ENCODE data around the gene CFAP73. TPM values are rescaled to one million over a fixed set of nuclear protein-coding genes. Genes with fewer than 3 reads are reported as not detected.
"Not testable (repeated sequence)": the region's sequence is repeated elsewhere in the genome, so short reads cannot be mapped to it uniquely, and the experiment has no call there.

CFAP73 gene
- total and polyA plus RNA-seq, 5 experiments from 2014 or later, result 0.39 TPM; not detected in 4

DNA sequence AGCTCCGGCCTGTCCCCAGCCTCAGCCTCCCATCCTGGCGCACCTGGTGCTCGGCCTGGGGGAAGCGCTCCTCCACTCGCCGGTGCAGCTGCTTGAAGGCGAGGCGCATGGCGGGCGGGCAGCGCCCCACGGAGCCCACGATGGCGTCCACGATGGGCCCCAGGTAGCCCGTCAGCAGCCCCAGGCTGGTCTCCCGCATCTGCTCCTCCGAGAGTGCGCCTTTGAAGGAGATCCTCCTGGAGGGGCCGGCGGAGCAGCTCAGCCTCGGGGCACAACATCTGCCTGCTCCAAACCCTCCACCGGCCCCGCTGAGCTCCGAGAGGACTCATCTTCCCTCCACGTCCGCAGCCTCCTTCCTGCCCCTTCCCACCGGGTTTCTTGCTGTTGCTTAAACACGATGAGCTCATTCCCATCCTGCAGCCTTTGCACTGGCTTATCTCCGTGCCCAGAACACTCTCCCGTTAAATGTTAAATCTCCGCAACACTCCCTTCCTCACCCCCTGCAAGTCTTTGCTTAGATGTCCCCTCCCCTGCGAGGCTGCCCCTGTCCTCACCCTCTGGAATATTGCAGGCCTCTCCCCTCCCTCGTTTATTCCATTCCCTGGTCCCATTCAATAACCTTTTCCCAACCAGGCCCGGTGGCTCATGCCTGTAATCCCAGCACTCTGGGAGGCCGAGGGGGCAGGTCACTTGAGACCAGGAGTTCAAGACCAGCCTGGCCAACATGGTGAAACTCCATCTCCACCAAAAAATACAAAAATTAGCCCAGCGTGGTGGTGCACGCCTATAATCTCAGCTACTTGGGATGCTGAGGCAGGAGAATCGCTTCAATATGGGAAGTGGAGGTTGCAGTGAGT lies 37.3 kb upstream of the CFAP73 start:
- POLR2A ChIA-PET, result no interaction called here
- ATAC-seq, result no peak

DNA sequence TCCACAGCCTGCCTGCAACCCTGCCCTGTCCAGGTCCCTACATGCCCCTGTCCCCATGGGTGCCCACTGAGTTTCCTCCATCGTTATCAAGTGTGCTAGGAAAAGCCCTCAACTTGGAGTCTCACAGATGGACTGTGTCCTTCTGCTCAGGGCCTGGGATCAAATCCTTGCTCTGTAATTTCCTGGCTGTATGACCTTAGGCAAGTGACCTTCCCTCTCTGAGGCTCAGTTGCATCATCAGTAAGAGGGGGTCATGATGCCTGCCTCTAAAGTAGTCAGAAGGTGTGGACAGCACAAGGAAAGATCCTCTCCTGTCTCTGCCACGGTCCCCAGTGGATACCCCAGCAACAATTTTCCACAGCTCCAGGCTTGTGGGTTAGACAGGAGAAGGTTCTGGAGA lies 36.1 kb upstream of the CFAP73 start:
- H3K27ac Mint-ChIP-seq, result no peak overlapping the region
- peaks cover 0 to 6% (median 0%) of the 10 kb centered on the region in 5 donors for H3K27me3 Mint-ChIP-seq
- POLR2A ChIA-PET, result no interaction called here
- no peaks in the 10 kb centered on the region for H3K36me3 Mint-ChIP-seq
- H3K9me3 Mint-ChIP-seq, result no peaks in the 10 kb centered on the region
- H3K4me3 Mint-ChIP-seq, result no peak overlapping the region
- ATAC-seq (no peak), DNase-seq (no peak)
- peaks cover 9 to 20% (median 13%) of the 10 kb centered on the region in 4 donors for H3K4me1 Mint-ChIP-seq

More for the DNA sequence above, 37.3 kb upstream of the CFAP73 start:
- DNase-seq, result no peak
- no peaks in the 10 kb centered on the region for H3K36me3 Mint-ChIP-seq
- H3K4me3 Mint-ChIP-seq, result no peak overlapping the region
- no peaks in the 10 kb centered on the region for H3K9me3 Mint-ChIP-seq
- H3K27me3 Mint-ChIP-seq, result peaks cover 0 to 6% (median 0%) of the 10 kb centered on the region in 5 donors
- no peak overlapping the region for H3K27ac Mint-ChIP-seq
- H3K4me1 Mint-ChIP-seq, result peaks cover 9 to 20% (median 13%) of the 10 kb centered on the region in 4 donors

DNA sequence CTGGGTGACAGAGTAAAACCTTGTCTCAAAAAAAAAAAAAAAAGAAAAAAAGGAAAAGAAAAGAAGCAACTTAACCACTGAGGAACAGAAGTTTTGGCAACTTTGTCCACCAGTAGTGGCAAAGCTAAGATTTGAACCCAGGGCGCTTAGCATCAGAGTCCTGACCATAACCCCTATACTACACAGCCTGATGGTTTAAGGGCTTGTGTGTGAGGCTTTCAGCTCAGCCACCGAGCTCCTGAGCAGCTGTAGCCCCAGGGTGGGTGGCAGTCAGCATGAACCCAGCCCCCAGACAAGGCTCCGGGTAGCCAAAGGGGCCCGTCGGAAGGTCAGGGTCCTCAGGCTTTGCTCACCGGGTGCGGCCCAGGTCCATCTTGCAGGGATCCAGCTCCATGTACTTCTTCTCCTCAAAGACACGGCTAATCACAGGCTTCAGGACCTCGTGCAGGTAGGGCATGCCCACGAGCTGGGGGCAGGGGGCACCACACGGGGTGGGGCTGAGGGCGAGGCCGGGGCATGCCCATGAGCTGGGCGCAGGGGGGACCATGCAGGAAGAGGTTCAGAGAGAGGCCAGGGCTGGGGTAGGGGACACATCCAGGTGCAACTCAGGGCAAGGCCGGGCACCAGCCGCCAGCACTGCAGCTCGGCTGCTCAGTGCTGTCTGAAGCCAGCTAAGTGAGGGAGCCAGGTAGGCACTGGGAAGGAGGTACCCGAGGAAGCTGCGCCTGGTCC lies 34.9 kb upstream of the CFAP73 start:
- POLR2A ChIA-PET, result no interaction called here
- Mint-ChIP-seq H3K27ac (peak overlapping the region in 1 of 10 donors; percentile 27), H3K4me1 (peaks cover 7 to 15% (median 11%) of the 10 kb centered on the region in 4 donors), H3K9me3 (no peaks in the 10 kb centered on the region), H3K27me3 (peaks cover 0 to 6% (median 0%) of the 10 kb centered on the region in 5 donors), H3K36me3 (no peaks in the 10 kb centered on the region), H3K4me3 (no peak overlapping the region)
- DNase-seq, result no peak
- no peak for ATAC-seq

DNA sequence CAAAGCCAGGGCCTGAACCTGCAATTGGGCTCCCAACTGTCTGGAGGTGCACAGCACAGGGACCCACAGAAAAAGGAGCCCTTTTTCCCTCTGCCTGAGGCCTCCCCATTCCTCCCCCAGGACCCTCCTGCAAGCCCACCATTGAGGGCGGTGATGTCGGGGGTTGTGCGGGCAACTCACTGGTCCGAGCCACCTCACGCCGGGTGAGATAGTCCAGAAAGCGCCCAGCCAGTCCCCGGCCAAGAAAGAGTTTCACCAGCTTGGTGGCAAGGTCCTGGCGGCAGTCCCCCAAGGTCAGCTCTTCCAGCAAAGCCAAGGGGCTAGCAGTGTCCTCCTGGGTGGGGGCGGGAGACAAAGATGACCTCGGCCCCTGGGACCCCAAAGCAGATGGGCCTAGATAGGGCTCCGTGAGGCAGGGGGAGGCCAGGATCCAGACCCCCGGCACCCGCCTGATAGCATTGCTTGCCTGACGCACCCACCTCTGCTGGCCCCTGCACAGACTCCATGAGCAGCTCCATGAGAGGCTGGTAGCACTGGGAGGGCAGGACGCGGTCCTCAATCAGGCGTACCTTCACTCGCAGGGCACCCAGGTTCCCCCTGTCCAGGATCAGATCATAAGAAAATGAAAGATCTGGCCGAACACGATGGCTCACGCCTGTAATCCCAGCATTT lies 33.9 kb upstream of the CFAP73 start:
- Mint-ChIP-seq H3K27me3 (peaks cover 0 to 6% (median 0%) of the 10 kb centered on the region in 5 donors), H3K36me3 (no peaks in the 10 kb centered on the region), H3K4me3 (no peak overlapping the region), H3K27ac (no peak overlapping the region), H3K4me1 (peaks cover 1 to 6% (median 4%) of the 10 kb centered on the region in 4 donors), H3K9me3 (no peaks in the 10 kb centered on the region)
- no peak for DNase-seq
- no peak for ATAC-seq
- POLR2A ChIA-PET, result no interaction called here

DNA sequence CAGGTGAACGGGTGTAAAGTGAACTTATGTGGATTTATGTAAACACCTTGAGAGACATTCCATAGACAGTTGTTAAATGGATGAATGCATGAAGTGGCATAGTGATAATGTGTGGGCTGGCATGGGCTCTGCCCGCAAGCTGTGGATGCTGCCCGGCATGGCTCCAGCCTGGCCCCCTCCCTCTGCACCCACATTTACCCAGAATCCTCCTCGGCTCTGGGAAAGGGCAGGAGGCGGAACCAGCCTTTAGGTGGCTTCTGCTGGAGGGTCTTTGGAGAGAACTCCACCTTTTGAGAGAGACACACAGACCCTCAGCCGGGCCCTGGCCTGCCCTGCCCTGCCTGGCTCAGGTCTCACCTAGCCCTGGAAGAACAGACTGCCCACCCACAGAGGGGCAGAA lies 32.6 kb upstream of the CFAP73 start:
- Mint-ChIP-seq H3K27me3 (peaks cover 0 to 6% (median 0%) of the 10 kb centered on the region in 5 donors), H3K36me3 (no peaks in the 10 kb centered on the region), H3K27ac (no peak overlapping the region), H3K4me3 (no peak overlapping the region), H3K4me1 (peaks cover 0 to 3% (median 0%) of the 10 kb centered on the region in 4 donors), H3K9me3 (no peaks in the 10 kb centered on the region)
- DNase-seq (no peak), ATAC-seq (no peak)
- POLR2A ChIA-PET, result no interaction called here

DNA sequence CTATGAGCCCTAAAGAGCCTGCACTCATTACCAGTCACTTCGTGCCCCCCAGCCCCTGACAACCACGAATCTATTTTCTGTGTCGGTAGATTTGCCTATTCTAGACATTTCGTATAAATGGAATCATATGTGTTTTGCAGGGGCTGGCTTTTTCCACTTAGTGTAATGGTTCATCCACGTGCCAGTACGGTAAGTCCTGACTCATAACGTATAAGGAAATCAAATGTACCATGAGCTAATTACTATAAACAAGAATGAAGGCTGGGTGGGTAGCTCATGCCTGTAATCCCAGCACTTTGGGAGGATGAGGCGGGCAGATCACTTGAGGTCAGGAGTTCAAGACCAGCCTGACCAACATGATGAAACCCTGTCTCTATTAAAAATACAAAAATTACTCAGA lies 31.8 kb upstream of the CFAP73 start:
- H3K27ac Mint-ChIP-seq, H3K9me3 Mint-ChIP-seq, ATAC-seq, H3K4me3 Mint-ChIP-seq, H3K27me3 Mint-ChIP-seq, DNase-seq, H3K36me3 Mint-ChIP-seq, H3K4me1 Mint-ChIP-seq, POLR2A ChIA-PET: not testable (repeated sequence)

DNA sequence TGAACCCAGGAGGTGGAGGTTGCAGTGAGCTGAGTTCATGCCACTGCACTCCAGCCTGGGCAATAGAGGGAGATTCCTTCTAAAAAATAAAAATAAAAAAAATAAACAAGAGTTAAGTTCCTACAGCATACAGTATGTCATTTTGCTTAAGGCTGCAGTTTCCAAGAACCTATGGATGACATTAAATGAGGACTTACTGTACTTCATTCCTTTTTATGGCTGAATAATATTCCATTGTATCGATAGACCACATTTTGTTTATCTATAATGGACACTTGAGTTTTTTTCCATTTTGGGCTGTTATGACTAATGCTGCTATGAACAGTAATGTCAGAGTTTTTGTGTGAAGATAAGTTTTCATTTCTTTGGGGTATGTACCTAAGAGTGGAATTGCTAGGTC lies 31.4 kb upstream of the CFAP73 start:
- Mint-ChIP-seq H3K27ac (no peak overlapping the region), H3K9me3 (peaks cover 0 to 9% (median 3%) of the 10 kb centered on the region in 9 donors), H3K4me1 (peaks cover 0 to 3% (median 0%) of the 10 kb centered on the region in 4 donors), H3K27me3 (peaks cover 0 to 6% (median 5%) of the 10 kb centered on the region in 5 donors), H3K36me3 (peaks cover 0 to 5% (median 4%) of the 10 kb centered on the region in 3 donors), H3K4me3 (no peak overlapping the region)
- POLR2A ChIA-PET, result no interaction called here
- DNase-seq (no peak), ATAC-seq (no peak)

DNA sequence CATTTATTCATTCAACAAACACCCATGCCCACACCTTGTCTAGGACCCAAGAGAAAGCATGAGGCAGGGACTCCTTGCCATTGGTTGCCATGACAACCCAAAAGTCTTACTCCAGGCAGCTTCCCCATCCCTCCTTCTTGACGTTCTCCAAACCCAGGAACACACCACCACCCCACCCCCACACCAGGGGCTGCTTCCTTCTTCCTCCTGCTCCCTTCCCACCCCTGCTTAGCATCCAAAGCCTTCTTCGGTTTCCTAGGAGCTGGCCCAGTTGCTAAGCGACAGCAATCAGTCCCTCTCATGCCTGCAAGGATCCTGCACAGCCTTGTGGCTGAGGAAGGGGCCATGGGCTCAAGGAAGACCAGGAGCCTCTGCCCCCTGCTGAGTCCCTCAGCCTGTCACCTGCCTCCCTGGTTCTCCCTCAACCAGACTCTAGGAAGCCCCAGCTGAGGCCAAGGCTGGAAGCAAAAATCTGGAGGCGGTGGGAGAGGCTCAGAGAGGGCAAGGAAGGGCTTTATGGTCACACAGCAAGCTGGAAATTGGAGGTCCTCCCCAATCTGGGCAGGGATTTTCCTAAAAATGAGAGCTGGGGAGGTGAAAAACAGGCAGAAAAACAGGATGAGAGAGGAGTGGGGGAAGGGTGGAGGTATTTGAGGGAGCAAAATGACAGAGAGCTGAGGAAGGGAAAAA lies 29.4 kb upstream of the CFAP73 start:
- no peak overlapping the region for H3K4me3 Mint-ChIP-seq
- H3K27me3 Mint-ChIP-seq, result peaks cover 0 to 8% (median 4%) of the 10 kb centered on the region in 5 donors
- H3K36me3 Mint-ChIP-seq, result peaks cover 0 to 9% (median 7%) of the 10 kb centered on the region in 3 donors
- H3K27ac Mint-ChIP-seq, result no peak overlapping the region
- ATAC-seq (no peak), DNase-seq (no peak)
- H3K9me3 Mint-ChIP-seq, result peaks cover 0 to 11% (median 5%) of the 10 kb centered on the region in 9 donors
- H3K4me1 Mint-ChIP-seq, result peaks cover 0 to 3% (median 0%) of the 10 kb centered on the region in 4 donors
- POLR2A ChIA-PET, result no interaction called here

DNA sequence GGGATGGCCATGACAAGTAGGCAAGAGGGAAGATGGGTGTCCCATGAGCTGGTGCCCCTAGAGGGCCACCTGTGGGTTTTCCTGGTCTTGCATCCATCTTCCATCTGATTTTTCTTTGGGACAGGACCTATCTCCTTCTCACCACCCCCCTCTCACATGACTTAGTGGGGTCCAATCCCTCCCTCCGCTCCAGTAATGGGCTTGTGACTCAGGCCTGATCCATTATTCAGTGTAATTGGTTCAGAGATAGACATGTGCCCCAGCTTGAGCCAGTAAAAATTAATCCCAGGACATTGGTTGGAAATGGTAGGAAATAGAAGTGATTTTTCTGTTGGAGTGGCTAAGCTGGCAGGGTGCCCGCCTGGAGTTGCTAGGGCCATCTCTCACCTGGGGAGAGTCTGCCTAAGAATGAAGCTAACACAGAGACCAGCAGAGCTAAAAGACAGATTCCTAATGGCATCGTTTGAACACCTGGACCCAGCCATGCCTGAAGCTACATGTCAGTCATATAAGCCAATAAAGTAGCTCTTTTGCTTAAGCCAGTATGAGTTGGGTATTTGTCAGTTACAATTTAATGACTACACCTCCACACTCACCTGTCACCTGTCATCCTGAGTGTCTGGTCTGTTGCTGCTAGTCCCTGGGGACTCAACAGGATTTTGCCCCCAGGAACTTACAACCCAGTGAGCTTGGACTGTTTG lies 28.7 kb upstream of the CFAP73 start:
- no peak for DNase-seq
- Mint-ChIP-seq H3K36me3 (peaks cover 0 to 9% (median 7%) of the 10 kb centered on the region in 3 donors), H3K27me3 (peaks cover 0 to 8% (median 4%) of the 10 kb centered on the region in 5 donors), H3K27ac (no peak overlapping the region), H3K9me3 (peaks cover 0 to 11% (median 5%) of the 10 kb centered on the region in 9 donors), H3K4me1 (peaks cover 0 to 3% (median 0%) of the 10 kb centered on the region in 4 donors), H3K4me3 (no peak overlapping the region)
- POLR2A ChIA-PET, result no interaction called here
- ATAC-seq, result no peak

DNA sequence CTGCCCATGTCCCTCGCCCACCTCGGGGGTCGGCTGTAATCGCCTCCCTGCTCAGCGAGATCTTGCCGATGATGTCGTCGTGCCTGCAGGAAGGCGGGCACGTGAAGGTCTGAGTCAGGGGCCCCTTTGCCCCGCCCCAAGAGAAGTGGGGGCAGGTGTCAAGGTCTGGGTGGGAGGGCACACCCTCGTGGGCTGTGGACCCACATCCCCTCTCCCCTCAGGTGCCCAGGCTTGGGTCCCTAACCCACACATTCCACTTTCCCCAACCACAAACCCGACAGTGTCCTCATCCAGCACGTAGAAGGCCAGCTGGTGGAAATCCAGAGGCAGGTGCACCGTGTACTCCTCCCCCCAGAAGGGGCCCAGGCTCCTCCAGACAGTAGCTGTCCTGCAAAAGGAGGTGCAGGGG lies 21.7 kb upstream of the CFAP73 start:
- Mint-ChIP-seq H3K9me3 (peaks cover 0 to 8% (median 3%) of the 10 kb centered on the region in 9 donors), H3K4me3 (no peak overlapping the region), H3K27me3 (peaks cover 0 to 6% (median 3%) of the 10 kb centered on the region in 5 donors), H3K36me3 (peaks cover 0 to 7% (median 6%) of the 10 kb centered on the region in 3 donors), H3K4me1 (peaks cover 0 to 22% (median 4%) of the 10 kb centered on the region in 4 donors), H3K27ac (peak overlapping the region in 1 of 10 donors; percentile 37)
- POLR2A ChIA-PET, result no interaction called here
- DNase-seq (no peak), ATAC-seq (no peak)

DNA sequence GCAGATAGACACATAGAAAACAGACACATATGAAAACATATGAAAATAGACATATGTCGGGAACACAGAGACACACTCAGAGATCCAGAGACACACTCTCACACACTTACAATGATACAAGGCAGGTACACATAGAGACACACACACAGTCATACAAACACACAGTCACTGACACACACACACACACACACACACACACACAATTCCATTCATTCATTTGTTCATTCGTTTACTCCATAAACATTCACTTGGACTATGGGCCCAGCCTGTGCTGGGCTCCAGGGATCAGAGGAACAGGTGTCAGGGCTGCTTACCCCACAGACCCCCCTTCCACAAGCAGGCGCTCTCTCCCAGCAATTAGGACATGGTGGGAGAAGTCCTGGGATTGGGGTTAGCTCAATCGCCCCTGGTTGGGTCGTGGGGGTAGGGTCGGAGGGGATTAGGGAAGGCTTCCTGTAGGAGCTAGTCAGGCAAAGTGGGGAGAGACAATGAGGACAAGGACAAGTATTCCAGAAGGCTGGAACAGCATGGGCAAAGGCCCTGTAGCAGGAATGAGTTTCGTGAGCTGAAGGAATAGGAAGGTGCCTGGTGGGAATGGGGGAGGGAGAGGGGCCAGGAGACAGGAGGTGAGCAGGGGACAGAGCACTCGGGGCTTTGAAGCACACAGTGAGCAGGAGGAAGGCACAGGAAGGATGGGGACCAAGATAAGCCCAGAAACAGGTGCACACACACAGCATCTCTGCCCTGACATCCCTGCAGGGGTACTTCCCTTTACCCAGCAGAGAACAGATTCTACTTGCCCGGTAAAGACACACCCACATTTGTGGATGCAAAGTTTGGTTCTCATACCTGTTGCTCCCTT lies 20.5 kb upstream of the CFAP73 start:
- no peaks in the 10 kb centered on the region for H3K9me3 Mint-ChIP-seq
- H3K4me1 Mint-ChIP-seq, result peaks cover 0 to 22% (median 4%) of the 10 kb centered on the region in 4 donors
- POLR2A ChIA-PET, result no interaction called here
- DNase-seq, result no peak
- no peaks in the 10 kb centered on the region for H3K27me3 Mint-ChIP-seq
- H3K4me3 Mint-ChIP-seq, result no peak overlapping the region
- H3K27ac Mint-ChIP-seq, result peak overlapping the region in 3 of 10 donors; percentile 27 to 68 (median 65)
- no peak for ATAC-seq
- H3K36me3 Mint-ChIP-seq, result peaks cover 0 to 2% (median 0%) of the 10 kb centered on the region in 3 donors
